Stimulated activated CD4-positive, alpha-beta T cell treated with anti-CD3 and anti-CD28 coated beads, Interleukin-1b, Interleukin-23, amount 100 ng/mL, for 24 hours (primary cell): ENCODE measurements around the gene DUSP10.

Experiments
- DNase-seq, 4 experiments: peaks; one replicate each; pipeline ENCODE4 v3.0.0-alpha.2; 2020; ENCODE audit warnings: low read depth in 4 of 4, low spot score in 1 of 4

DUSP10 gene

DNA sequence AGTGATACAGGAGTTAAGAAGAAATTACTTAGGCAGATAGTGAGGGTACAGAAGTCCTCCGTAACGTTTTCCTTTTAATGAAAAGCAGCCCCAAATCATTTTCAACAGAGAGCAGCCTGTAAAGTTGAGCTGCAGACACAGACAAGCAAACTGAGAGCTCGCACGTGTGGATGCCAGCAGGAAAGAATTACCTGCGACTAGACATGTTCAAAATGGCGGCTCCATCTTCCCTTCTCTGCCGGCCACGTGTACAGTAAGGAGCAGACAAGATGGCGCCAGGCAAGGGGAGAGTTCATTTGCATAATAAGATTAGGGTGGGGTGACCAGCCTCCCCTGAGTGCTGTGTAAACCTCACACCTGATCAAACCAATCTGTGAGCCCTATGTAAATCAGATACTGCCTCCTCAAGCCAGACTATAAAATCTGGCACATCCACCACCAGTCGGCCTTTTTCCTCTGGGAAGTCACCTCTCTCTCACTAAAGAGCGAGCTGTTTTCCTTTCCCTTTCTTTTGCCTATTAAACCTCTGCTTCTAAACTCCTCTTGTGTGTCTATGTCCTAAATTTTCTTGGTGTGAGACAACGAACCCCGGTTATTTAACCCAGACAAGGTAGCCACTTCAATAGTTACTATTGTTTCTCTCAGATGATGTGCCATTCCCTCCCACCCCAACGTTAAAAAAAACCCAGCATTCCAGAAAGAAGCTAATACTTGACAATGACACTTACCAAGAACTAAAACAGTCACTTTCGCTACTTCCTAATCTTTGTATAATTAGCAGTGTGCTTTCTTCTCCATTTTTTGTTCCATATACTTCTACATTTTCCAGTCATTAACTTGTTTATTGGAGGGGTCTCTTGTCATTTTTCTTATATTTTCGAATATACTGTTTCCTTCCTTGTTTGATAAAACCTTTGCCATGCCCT is 27.4 kb downstream of the DUSP10 start:
- DNase-seq: no peak

DNA sequence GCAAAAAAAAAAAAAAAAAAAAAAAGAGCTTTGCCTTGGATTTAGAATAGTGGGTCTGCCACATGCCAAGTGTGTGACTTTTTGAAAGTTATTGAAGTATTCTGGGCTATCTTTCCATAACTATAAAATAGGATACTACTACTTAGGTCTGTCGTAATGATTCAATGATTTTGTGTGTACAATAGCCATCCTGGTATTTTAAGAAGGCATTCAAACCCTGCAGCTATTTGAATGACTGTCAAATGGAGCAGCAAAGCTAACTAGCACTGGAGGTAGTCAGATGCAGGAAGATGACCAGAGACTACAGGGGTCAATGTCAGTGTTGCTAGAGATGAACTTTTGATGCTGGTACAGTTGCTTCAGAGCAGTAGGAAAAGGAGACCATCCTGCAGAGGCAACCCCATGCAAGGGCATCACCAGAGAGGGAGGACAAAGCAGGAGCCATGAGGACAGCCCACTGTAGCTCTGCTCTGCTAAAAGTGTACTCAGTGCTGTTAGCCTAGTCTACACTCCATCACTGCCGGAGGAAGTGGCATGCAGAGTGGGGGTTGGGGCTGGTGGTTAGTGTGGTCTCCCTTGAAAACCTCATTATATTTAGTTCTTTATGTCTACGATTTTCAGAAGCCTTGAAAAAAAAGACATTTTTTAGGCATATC is 29.0 kb downstream of the DUSP10 start:
- DNase-seq: peak in 2 of 4 experiments; percentile 30 to 61

DNA sequence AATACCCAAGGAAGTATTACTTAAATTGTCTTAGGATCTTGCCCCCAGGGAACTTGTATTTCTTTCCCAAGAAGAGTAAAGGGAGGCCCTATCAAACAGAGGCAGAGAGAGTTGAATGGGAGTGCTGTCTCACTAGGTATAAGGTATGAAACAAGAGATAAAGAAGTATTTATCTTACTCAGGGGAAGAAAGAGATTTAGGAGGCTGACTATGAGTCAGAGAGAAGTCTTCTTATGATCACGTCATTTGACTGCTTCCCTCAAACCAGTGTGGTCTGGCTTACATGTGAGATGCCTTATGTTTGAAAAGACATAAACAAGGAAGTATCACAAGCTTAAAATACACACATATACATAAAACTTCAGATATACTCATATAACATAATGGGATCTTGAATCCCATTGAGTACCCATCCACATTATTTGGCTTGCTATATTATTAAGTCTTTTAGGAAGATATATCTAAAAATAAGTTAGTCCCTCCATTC is 29.6 kb downstream of the DUSP10 start:
- DNase-seq: no peak

DNA sequence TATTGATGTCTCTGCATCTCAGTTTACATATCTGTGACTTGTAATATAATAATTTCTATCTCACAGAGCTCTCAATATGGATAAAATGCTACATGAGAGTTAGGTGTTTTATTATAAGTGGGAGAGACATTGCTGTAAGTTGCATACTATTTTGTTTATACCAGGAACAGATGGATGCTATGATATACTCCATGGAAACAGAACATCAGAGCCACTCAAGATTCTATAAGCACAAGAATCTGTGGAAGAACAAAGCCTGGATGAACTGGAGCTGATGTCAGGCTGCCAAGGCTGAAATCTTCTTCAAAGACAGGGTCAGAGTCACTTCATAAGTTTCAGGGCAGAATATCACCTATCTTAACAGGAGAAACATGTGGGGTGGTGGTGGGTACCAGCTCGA is 30.2 kb downstream of the DUSP10 start:
- DNase-seq: no peak

DNA sequence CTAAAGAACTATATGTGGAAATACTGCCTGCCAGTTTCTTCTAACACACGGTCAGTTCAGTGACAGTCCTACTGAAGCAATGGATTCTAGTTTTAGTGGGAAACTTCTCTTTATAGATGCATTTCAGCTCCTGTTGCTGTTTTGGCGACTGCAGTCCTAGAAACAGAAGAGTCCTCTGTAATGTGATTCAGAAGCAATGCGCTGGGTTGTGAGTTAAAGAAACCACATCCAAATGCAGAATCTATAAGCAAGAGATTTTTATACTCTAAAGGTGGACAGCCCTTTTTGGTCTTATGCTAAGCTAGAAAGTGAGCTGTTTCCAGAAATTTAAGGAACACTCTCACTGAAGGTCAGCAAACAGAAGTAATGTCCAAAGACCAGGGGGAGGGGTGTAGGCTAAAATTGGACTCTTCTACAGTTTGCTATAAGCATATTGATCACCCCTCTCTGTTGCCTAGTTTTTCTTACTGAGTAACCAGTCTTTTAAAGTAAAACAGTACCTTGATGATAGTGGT is 30.8 kb downstream of the DUSP10 start:
- no peak for DNase-seq

DNA sequence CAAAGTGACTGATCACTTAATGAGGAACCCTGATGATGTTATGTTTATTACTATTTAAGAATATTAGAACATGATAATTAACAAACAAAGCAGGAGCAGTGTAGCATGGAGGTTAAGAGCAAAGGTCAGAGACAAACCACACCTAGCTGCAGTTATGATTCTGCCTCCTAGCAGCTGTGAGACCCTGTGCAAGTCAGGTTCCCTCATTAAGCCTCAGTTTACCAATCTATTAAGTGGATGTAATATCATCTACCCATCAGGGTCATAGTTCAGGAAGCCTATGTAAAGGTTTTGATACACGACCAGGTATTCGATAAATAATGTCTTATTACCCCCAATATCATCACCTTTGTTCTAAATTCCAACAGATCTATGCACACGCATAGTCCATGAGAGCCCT is 32.0 kb downstream of the DUSP10 start:
- DNase-seq: no peak

DNA sequence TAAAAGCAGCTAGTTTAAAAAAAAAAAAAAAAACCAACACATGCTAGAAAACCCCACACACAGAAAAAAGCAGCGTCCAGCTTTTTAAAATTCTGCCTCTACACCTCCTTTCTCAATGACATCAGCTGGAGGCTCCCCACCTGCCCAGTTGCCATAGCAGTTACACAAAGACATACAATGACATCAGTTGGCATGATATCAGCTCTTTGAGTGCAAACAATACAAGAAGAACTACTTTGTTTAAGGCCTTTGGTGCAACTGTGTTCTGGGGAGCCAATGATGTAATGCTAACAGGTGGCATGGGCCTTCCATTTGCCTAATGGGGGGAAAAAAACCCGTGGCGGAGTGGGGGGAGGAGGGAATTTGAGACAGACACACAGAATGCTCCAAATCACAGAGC is 32.9 kb downstream of the DUSP10 start:
- no peak for DNase-seq

DNA sequence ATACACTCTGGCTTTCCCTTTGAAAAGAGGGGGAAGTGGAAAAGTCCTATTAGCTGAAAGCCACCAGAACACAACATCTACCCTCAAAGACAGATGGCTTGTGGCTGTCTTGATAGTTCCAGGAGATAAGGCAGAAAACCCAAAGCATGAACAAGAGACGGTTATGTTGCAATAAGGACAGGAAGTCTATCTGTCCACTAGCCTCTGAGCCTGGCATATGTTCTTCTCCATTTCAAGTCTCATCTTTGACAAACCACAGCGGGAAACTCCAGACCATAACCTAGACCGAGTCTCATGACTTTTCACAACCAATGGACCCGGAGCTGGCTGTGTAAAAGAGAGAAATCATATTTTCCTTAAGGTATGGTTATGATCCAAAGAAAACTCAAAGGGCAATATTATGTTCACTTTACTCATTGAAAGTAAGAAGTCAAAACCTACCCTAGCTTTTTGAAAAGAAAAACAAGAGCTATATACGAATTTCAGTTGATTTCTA is 33.8 kb downstream of the DUSP10 start:
- DNase-seq: peak in 1 of 4 experiments; percentile 27

DNA sequence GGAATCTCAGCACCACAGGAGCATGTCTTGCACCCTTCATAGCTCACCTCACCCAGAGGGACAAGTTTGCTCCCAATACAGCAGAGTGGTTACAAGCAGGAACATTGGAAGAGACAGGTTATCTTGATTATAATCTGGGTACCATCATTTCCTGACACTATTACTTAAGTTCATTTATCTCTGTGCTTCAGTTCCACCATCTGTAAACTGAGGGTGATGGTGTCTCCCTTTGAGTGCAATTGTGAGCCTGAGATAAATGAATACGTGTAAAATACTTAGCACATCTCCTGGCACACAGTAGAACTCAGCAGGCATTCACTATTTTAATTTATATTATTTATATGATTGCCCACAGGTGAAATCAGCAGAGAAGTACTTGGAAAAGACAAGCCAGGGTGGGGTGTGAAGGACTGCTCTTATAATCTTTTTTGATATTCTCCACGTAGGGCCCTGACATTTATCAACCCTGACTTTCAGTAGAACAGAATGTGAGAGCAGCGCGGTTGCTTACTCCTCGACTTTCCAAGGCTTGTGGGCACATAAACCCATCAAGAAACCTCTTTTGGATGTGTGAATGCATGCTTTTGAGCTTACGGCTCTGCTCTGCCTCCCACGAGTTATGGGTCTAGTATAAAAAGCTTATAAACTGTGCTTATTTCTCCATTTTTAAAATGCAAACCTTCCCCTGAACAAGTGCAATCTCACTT is 34.9 kb downstream of the DUSP10 start:
- no peak for DNase-seq

DNA sequence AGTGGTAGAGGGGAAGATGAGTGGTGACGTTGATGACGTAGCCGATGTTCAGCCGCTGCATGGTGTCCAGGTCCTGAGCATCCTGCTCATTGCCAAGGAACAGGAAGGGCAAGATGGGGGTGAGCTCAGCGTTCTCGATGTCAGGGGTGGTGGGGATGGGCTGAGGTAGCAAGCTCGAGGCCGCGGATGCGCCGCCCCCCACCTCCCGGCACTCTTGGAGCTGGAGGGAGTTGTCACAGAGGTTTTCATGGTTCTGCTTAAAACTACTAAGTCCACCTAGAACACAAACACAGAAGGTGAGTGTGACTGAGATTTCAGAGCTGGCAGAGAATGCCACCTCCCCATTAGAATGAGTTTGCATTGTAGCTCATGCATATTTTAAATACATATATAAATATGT is 35.7 kb downstream of the DUSP10 start:
- DNase-seq: no peak

DNA sequence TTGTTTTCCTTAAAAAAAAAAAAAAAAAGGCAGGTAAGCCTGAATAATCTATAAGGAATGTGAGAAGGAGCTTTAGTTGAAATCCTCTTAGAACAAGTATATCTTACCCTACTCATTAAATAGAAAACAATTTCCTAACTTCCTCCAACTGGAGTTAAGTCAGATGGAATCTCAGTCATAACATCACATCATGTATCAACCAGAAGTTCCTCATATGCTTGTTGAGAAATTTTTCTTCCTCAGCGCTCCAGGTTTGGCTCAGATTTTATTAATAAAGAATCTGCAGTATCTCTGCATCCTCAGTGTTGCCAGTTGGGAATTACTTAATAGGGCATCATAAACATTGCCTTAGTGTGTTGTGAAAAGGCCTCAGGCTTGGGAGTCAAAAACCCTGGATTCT is 37.6 kb downstream of the DUSP10 start:
- DNase-seq: no peak

DNA sequence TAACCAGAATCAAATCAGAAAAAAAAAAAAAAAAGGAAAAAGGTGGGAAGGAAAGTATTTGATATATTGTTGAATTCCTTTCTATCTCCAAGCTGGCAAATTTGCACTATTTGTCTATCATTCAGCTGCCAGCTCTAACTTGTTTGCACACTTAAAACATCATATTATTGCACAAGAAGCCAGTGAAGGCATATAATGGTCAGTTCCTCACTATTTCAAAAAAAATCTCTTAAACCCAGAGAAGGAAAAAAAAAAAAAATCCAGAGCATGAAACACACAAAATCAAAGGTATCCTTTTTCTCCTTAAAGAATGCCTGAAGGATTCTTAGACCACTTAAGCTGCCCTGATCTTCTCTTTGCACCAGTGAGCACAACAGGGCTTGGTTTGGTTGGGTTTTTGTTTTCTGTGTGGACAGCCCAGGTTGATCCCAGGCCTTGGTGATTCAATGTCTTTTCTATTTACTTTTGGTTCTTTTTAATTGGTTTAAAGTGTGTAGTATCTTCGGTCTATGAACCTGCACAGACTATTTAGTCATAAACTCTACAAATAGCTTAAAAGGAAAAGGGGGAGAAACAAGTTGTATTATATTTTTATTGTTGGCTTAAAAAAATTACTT is 40.2 kb downstream of the DUSP10 start:
- no peak for DNase-seq

DNA sequence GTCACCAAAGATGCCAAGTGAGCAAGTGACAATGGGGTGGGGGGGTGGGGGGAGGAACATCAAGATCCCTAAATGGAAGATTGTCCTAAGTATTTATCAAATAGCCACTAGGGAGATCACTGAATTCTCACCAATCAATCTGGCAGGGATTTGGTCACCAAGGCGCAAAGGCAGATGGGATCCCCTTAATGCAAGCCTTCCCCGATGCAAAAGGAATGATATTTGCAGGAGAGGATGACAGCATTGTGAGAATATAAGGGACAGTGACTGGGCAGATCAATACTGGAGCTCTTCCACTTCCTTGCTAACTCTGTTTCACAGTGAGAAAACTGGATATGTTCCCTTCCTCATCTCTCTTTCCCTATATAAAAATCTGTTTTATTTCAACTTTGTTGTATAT is 40.9 kb downstream of the DUSP10 start:
- no peak for DNase-seq

DNA sequence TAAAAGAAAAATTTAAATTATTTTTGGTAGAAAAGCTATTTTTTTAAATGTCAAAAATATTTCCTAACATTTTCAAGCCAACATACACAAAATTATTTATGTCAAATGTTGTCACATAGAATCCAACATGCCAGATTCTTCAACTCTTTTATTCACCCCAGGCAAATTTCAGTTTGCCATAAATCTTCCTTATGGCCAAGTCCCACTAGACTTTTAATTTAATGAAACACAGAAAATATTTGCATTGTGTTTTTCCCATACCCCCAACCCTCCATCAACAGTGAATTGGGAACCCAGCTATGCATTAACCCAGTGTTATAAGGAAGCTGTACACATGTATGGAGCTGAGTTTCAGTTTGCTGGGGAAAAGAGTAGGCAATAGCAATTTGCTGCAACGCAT is 41.4 kb downstream of the DUSP10 start:
- no peak for DNase-seq

DNA sequence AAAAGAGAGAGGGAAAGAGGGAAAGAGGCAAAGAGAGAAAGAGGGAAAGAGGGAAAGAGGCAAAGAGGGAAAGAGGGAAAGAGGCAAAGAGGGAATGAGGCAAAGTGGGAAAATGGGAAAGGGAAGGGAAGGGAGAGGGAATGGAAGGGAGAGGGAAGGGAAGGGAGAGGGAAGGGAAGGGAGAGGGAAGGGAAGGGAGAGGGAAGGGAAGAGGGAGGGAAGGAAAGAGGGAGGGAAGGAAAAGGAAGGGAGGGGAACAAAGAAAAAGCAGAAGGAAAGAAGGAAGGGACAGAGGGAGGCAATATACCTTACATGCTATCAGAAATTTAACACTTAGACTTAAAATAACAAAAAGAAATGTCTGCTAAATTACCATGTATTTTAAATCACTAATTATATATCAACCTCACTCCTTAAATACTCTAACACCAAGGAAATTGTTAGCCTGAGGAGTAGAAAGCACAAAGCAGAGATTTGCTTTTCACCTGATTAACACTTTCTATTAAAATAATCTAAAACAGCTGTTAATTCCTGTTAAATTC is 41.8 kb downstream of the DUSP10 start:
- no peak for DNase-seq

DNA sequence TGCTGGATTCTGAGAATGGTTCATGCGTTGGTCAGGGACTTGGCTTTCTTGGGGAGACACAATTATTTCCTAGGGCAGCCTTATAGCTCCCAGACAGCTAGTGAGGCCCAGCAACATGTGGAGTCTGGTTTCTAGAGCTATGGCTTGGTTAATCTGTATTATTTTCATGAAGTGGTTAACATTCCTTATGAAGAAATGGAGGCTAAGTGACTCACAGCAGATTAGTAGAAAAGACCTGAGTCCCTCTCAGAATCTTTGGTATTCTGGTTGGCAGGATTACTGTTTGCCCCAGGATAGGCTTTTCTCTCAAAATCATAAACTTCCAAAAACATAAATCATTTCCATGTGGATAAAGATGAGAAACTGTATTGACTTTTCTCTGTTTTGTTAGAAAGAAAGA is 42.3 kb downstream of the DUSP10 start:
- no peak for DNase-seq

DNA sequence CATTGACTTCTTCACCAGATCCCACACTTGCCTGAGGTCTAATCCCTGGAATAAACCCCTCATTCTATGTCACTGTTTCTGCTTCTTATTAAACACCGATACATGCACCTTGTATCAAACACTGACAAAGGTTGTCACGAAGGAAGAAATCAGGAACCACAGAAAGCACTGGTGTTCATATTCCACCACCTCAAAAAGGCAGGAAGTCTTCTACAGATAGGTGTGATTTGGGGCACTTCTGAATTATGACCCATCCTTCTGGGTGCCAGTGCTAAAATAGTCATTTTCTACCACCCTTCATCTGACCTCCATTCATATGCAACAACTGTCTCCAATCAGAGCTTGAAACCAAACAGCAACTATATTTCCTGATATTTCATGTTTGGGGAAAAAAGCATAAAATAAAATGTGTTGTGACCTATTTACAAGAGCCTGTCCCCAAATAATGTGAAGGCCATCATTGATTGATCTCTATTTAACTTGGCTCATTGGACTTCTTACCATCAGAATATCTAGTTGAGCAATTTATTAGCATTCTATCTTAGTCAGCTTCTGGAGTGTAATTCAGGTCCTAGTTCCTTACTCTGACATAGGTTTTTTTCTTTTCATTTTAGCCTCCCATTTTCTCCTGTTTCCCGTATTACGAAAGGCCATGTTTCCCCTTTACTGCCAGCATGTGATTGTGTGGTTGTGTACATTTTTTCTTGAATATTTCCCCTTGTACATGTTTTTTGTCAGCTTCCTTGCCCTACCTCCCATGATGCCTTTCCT is 43.1 kb downstream of the DUSP10 start:
- no peak for DNase-seq

DNA sequence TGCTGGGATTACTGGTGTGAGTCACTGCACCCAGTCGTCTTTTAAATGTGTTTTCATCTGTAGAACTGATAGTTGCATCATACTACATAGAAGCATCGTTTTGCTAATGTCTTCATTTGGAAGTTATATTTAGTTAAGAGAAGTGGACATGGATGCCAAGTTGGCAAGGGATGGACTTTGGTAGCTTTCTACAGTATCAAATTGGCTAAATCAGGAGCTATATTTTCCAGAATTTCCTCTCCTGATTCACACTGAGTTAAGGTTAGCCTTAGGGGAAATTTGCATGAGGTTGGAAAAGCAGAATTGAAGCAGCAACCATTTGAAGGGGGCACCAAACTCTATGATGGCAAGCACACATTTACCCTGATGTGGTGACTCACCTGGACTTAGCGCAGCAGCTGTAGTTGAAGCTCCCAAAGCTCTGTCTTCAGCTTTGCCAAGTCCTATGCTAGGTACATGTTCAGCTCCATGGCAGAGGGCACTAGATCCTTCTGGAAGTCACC is 43.9 kb downstream of the DUSP10 start:
- no peak for DNase-seq

DNA sequence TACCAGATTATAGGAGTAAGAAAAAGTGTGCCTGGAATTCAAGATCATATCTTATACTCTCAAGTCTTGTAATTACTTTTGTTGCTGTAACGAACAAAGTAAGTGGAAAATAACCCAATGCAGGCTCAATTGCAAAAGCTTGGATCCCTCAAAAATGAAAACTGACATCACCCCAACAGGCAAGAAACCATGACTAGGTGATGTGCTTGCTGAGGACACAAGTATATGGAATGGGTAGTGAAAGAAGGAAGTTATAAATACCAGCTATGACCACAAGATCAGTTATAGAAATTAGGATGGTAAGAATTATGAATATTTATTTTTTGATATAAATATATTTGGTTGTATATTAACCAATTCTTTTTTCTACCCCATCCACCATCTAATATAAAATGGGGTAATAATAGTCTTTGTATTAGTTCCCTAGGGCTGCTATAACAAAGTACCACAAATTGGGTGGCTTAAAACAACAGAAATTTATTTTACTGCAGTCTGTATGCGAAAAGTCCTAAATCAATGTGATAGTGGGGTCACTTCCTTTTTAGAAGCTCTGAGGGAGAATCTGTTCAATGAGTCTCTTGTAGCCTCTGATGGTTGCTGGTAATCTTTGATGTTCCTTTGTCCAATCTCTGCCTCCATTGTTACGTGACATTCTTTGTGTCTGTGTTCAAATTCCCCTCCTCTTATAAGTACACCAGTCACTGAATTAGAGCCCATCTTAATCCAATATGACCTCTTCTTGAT is 45.0 kb downstream of the DUSP10 start:
- DNase-seq: no peak
